HepG2 (cell line): ENCODE data around the gene HTATIP2. TPM values are rescaled to one million over a fixed set of nuclear protein-coding genes. Genes with fewer than 3 reads are reported as not detected.

Experiments
- ATAC-seq: fragments of 200-7000 bp; cut with Tn5 transposase; 3 replicates; pipeline ENCODE4 v1.9.1; 2020; ENCODE audit warnings: mild to moderate bottlenecking, moderate library complexity
- BruUV-seq: library from RNA; stranded (reverse); fragments of 400-500 nt; replicated peaks from 2 replicates; lab custom pipeline; 2021; lab: Mats Ljungman, UMichigan
- CTCF ChIA-PET: fragments of 300-600 bp; formaldehyde crosslinking; extraction: SDS; loops from one replicate; lab custom pipeline; 2021; ENCODE audit warnings: low total read pairs, inconsistent platforms, low intra/inter-chr PET ratio; lab: Yijun Ruan, JAX
- POLR2A ChIA-PET: fragments of 350-600 bp; sonication (Branson Sonifier 250); formaldehyde crosslinking; loops from one replicate; lab custom pipeline; 2020; ENCODE audit warnings: antibody characterized with exemption, inconsistent platforms; lab: Yijun Ruan, JAX
- DNase-seq: peaks from one replicate; pipeline ENCODE4 v3.0.0-alpha.2; 2015; ENCODE audit warnings: low spot score
- FAIRE-seq: peaks from 3 replicates; lab custom pipeline; 2011; peaks lifted over from hg19 to GRCh38; lab: Jason Lieb, UNC
- H2AFZ ChIP-seq: one replicate; pipeline ENCODE4 v1.6.1; 2011; ENCODE audit warnings: low read length, inconsistent platforms
- H3K27ac ChIP-seq: fragments of 300-600 bp; 3 replicates; pipeline ENCODE4 v1.8.0; 2011; ENCODE audit warnings: mixed run types, mild to moderate bottlenecking, mixed read lengths, low read length, inconsistent platforms; ENCODE audit not compliant: insufficient read depth; ENCODE audit errors: extremely low read length
- H3K27me3 ChIP-seq, 2 experiments: fragments of 200-600 bp in 1 of 2; 2 replicates in 1 of 2; 3 replicates in 1 of 2; pipeline versions ENCODE4 v1.6.0 to v1.8.0; 2011; ENCODE audit warnings: low read length in 2 of 2, mild to moderate bottlenecking in 2 of 2, moderate library complexity in 2 of 2, inconsistent platforms in 1 of 2; ENCODE audit not compliant: insufficient read depth in 2 of 2, control insufficient read depth in 1 of 2
- H3K36me3 ChIP-seq, 2 experiments: fragments of 200-600 bp in 1 of 2; replicated peaks in 1 of 2; 2 replicates in 1 of 2; 3 replicates in 1 of 2; pipeline versions ENCODE4 v1.5.1 to v1.8.0; 2011; ENCODE audit warnings: low read length in 2 of 2, inconsistent platforms in 1 of 2; ENCODE audit not compliant: insufficient read depth in 2 of 2, control insufficient read depth in 1 of 2
- H3K4me1 ChIP-seq: 2 replicates; pipeline ENCODE4 v1.5.1; 2012; ENCODE audit warnings: low read length, inconsistent platforms; ENCODE audit not compliant: insufficient read depth
- H3K4me2 ChIP-seq: 2 replicates; pipeline ENCODE4 v1.6.0; 2011; ENCODE audit warnings: low read depth, low read length, inconsistent platforms
- H3K4me3 ChIP-seq, 3 experiments: fragments of 200-600 bp in 1 of 3; sonication (generic), shearing (Covaris generic) in 1 of 3; replicated peaks in 1 of 3; 2 replicates each; pipeline ENCODE4 v1.5.1; 2011 to 2016; ENCODE audit warnings: low read length in 3 of 3, inconsistent platforms in 2 of 3, low read depth in 2 of 3, mild to moderate bottlenecking in 2 of 3, control low read depth in 1 of 3, mixed read lengths in 1 of 3; ENCODE audit not compliant: insufficient read depth in 1 of 3
- H3K79me2 ChIP-seq: one replicate; pipeline ENCODE4 v1.6.1; 2011; ENCODE audit warnings: low read length, inconsistent platforms; ENCODE audit not compliant: insufficient read depth
- H3K9ac ChIP-seq: 2 replicates; pipeline ENCODE4 v1.6.0; 2011; ENCODE audit warnings: mild to moderate bottlenecking, low read depth, low read length, inconsistent platforms; ENCODE audit not compliant: insufficient read depth
- H3K9me3 ChIP-seq: 2 replicates; pipeline ENCODE4 v1.5.1; 2012; ENCODE audit warnings: mild to moderate bottlenecking, low read length
- H4K20me1 ChIP-seq: 2 replicates; pipeline ENCODE4 v1.6.0; 2011; ENCODE audit warnings: inconsistent platforms, mild to moderate bottlenecking, low read length, moderate library complexity; ENCODE audit not compliant: insufficient read depth
- ARNT2 ChIP-seq: sonication (generic); formaldehyde crosslinking; IDR thresholded peaks from 2 replicates; pipeline ENCODE4 v1.8.0; 2022; ENCODE audit warnings: mild to moderate bottlenecking, low read depth, missing genetic modification reagents, moderate library complexity
- DPF2 ChIP-seq: sonication (generic); formaldehyde crosslinking; IDR thresholded peaks from 2 replicates; pipeline ENCODE4 v1.4.0; 2020; ENCODE audit warnings: mild to moderate bottlenecking, low read depth, missing genetic modification reagents, borderline replicate concordance
- FOXA1 ChIP-seq, 2 experiments: fragments of 450-650 bp in 1 of 2; sonication (generic) in 1 of 2; formaldehyde crosslinking in 1 of 2; IDR thresholded peaks; 2 replicates each; pipeline versions ENCODE4 v1.4.0 to v1.6.1; 2016 to 2020; ENCODE audit warnings: missing genetic modification reagents in 1 of 2
- GFI1 ChIP-seq: sonication (generic); formaldehyde crosslinking; IDR thresholded peaks from 2 replicates; pipeline ENCODE4 v1.5.0; 2020; ENCODE audit warnings: missing genetic modification reagents, mild to moderate bottlenecking, borderline replicate concordance
- HNF4A ChIP-seq: sonication (generic); formaldehyde crosslinking; IDR thresholded peaks from 2 replicates; pipeline ENCODE4 v1.4.0; 2020; ENCODE audit warnings: missing genetic modification reagents
- KDM5B ChIP-seq: sonication (generic); formaldehyde crosslinking; IDR thresholded peaks from 2 replicates; pipeline ENCODE4 v1.4.0; 2020; ENCODE audit warnings: missing genetic modification reagents, mild to moderate bottlenecking, borderline replicate concordance
- NCOR1 ChIP-seq: fragments of 200-600 bp; sonication (generic); IDR thresholded peaks from 2 replicates; pipeline ENCODE4 v1.7.0; 2017; ENCODE audit warnings: antibody characterized with exemption, low read length, borderline replicate concordance
- NR3C1 ChIP-seq: sonication (generic); formaldehyde crosslinking; IDR thresholded peaks from 2 replicates; pipeline ENCODE4 v1.4.0; 2020; ENCODE audit warnings: missing genetic modification reagents
- TRAFD1 ChIP-seq: sonication (generic); formaldehyde crosslinking; IDR thresholded peaks from 2 replicates; pipeline ENCODE4 v1.5.1; 2020; ENCODE audit warnings: missing genetic modification reagents, mild to moderate bottlenecking, borderline replicate concordance
- ZC3H13 ChIP-seq: sonication (generic); formaldehyde crosslinking; IDR thresholded peaks from 2 replicates; pipeline ENCODE4 v1.8.1; 2023; ENCODE audit warnings: mild to moderate bottlenecking, missing genetic modification reagents, moderate library complexity
- ZFYVE20 ChIP-seq: sonication (generic); formaldehyde crosslinking; IDR thresholded peaks from 2 replicates; pipeline ENCODE4 v1.8.0; 2023; ENCODE audit warnings: low read depth, mild to moderate bottlenecking, moderate library complexity, missing genetic modification reagents, borderline replicate concordance
- ZNF747 ChIP-seq: sonication (generic); formaldehyde crosslinking; IDR thresholded peaks from 2 replicates; pipeline ENCODE4 v1.8.1; 2023; ENCODE audit warnings: missing genetic modification reagents, mild to moderate bottlenecking, borderline replicate concordance
- ZNF775 ChIP-seq: sonication (generic); formaldehyde crosslinking; IDR thresholded peaks from 2 replicates; pipeline ENCODE4 v1.4.0; 2020; ENCODE audit warnings: missing genetic modification reagents, mild to moderate bottlenecking, moderate library complexity, borderline replicate concordance
- ZSCAN20 ChIP-seq: sonication (generic); formaldehyde crosslinking; IDR thresholded peaks from 2 replicates; pipeline ENCODE4 v1.4.0; 2020; ENCODE audit warnings: missing genetic modification reagents, mild to moderate bottlenecking, borderline replicate concordance
- WGBS: methylation state at CpG from one replicate; pipeline ENCODE4 v1.1.6; 2017; ENCODE audit warnings: low lambda C conversion rate; 5-methylcytosine and 5-hydroxymethylcytosine counted together
- in situ Hi-C: cut with HindIII; loops from 2 replicates; pipeline ENCODE4 v1.10.0; 2017; ENCODE audit warnings: low pct_unique_long_range_greater_than_20kb; ENCODE audit not compliant: extremely low pct_ligation_motif_present
- intact Hi-C: fragments of 100-400 bp; cut with micrococcal nuclease; formaldehyde crosslinking; loops from one replicate; pipeline ENCODE4 v1.10.0; 2022; ENCODE audit not compliant: unreplicated experiment
- polyA plus RNA-seq, 8 experiments: library from polyadenylated mRNA; depleted of rRNA in 3 of 8; stranded (reverse) in 7 of 8; unstranded in 1 of 8; fragments of >200 nt; fragmentation: Illumina TruSeq in 4 of 8; extraction: Trizol in 4 of 8; gene quantifications; 2 replicates each; pipeline versions ENCODE4 v1.2.1 to v1.2.3, GENCODE V29; 2011 to 2016; ENCODE audit warnings: low read depth in 4 of 8, missing spikeins in 1 of 8, mixed read lengths in 1 of 8; ENCODE audit not compliant: insufficient read depth in 1 of 8
- total RNA-seq, 5 experiments: library from RNA; depleted of rRNA; stranded (reverse); fragments of >200 nt; fragmentation: Illumina TruSeq; extraction: Trizol; gene quantifications; 2 replicates each; pipeline ENCODE4 v1.2.3, GENCODE V29; 2016; ENCODE audit warnings: low read depth in 1 of 5

The HTATIP2 gene
- total and polyA plus RNA-seq, 2 of the 13 experiments (the other 11 are each of a cell fraction or from before 2014, with no cell fraction given), result not detected

GRCh38 chr11:20374741-20375300 lies 11.3 kb downstream of the HTATIP2 start:
- Histone ChIP-seq H2AFZ (no peak overlapping the region), H3K9ac (no peak overlapping the region), H3K9me3 (no peaks in the 10 kb centered on the region), H3K79me2 (no peaks in the 10 kb centered on the region), H3K4me2 (no peak overlapping the region), H3K4me1 (peaks cover 15% of the 10 kb centered on the region), H3K36me3 (no peaks in the 10 kb centered on the region), H4K20me1 (no peaks in the 10 kb centered on the region), H3K4me3 (no peak overlapping the region), H3K27me3 (no peaks in the 10 kb centered on the region), H3K27ac (no peak overlapping the region)
- no TSS peak for BruUV-seq
- POLR2A ChIA-PET, result no interaction called here
- 36% methylated on average over 9 of the region's 9 CpGs for WGBS
- intact Hi-C loops, result no loop called here
- ATAC-seq (peak; percentile 71), FAIRE-seq (no peak), DNase-seq (no peak)
- CTCF ChIA-PET, result no interaction called here
- in situ Hi-C loops, result no loop called here
- TF ChIP-seq NCOR1 (0 out of 2 replicates have a peak, but pooled peaks have one; percentile 27), DPF2 (CRISPR knock-in tag) (no peak), KDM5B (CRISPR knock-in tag) (no peak), HNF4A (CRISPR knock-in tag) (peak; percentile 65)

- H2AFZ ChIP-seq, result no peak overlapping the region
- H3K27me3 ChIP-seq, result no peaks in the 10 kb centered on the region
- ATAC-seq (no peak), DNase-seq (no peak), FAIRE-seq (no peak)
- in situ Hi-C loops, result no loop called here
- H4K20me1 ChIP-seq, result no peaks in the 10 kb centered on the region
- H3K27ac ChIP-seq, result no peak overlapping the region
- peaks cover 15% of the 10 kb centered on the region for H3K4me1 ChIP-seq
- 59% methylated on average over 3 of the region's 3 CpGs for WGBS
- no peak overlapping the region for H3K4me2 ChIP-seq
- H3K9me3 ChIP-seq, result no peaks in the 10 kb centered on the region
- ChIA-PET CTCF (no interaction called here), POLR2A (no interaction called here)
- H3K4me3 ChIP-seq, result no peak overlapping the region
- H3K79me2 ChIP-seq, result no peaks in the 10 kb centered on the region
- intact Hi-C loops, result no loop called here
- BruUV-seq, result no TSS peak
- no peaks in the 10 kb centered on the region for H3K36me3 ChIP-seq
- no peak overlapping the region for H3K9ac ChIP-seq
- TF ChIP-seq ZNF775, result no peak
- no peak for TF ChIP-seq TRAFD1 (CRISPR knock-in tag)
- TF ChIP-seq ARNT2 (CRISPR knock-in tag), result no peak
- no peak for TF ChIP-seq ZNF747 (CRISPR knock-in tag)
- TF ChIP-seq NR3C1, result no peak
- TF ChIP-seq ZFYVE20 (CRISPR knock-in tag), result no peak
- no peak for TF ChIP-seq ZC3H13
- no peak for TF ChIP-seq ZSCAN20
- TF ChIP-seq FOXA1 (IDR thresholded peaks at IDR 0.05), result no peak
- TF ChIP-seq FOXA1 (CRISPR knock-in tag; IDR thresholded peaks at IDR 0.05), result no peak
- no peak for TF ChIP-seq GFI1 (CRISPR knock-in tag)
Observed at GRCh38 chr11:20376162-20376730, 12.7 kb downstream of the HTATIP2 start.
